Neuronal stem cell (in vitro differentiated cells): Measurements from ENCODE around the gene HMG20B. TPM values are rescaled to one million over a fixed set of nuclear protein-coding genes. Genes with fewer than 3 reads are reported as not detected.

Experiments
- DNase-seq: peaks from one replicate; pipeline ENCODE4 v3.0.0-alpha.2; 2013; ENCODE audit warnings: low spot score
- H2AFZ ChIP-seq: one replicate; pipeline ENCODE4 v1.6.1; 2013; ENCODE audit warnings: mild to moderate bottlenecking, low read length, inconsistent platforms
- H2AK5ac ChIP-seq: 2 replicates; pipeline ENCODE4 v1.6.1; 2013; ENCODE audit warnings: low read depth, mild to moderate bottlenecking, inconsistent platforms, low read length, moderate library complexity, mixed read lengths
- H2BK120ac ChIP-seq: 2 replicates; pipeline ENCODE4 v1.6.1; 2013; ENCODE audit warnings: low read depth, mild to moderate bottlenecking, inconsistent platforms, low read length, moderate library complexity, mixed read lengths
- H2BK12ac ChIP-seq: one replicate; pipeline ENCODE4 v1.6.1; 2013; ENCODE audit warnings: low read length, inconsistent platforms
- H2BK15ac ChIP-seq: 2 replicates; pipeline ENCODE4 v1.6.1; 2013; ENCODE audit warnings: mild to moderate bottlenecking, low read length, inconsistent platforms, mixed read lengths
- H2BK5ac ChIP-seq: one replicate; pipeline ENCODE4 v1.6.1; 2013; ENCODE audit warnings: inconsistent platforms, mild to moderate bottlenecking, low read length, moderate library complexity
- H3K14ac ChIP-seq: one replicate; pipeline ENCODE4 v1.6.1; 2013; ENCODE audit warnings: low read length, inconsistent platforms
- H3K18ac ChIP-seq: 2 replicates; pipeline ENCODE4 v1.6.1; 2013; ENCODE audit warnings: low read length, inconsistent platforms
- H3K23ac ChIP-seq: 2 replicates; pipeline ENCODE4 v1.6.1; 2013; ENCODE audit warnings: low read depth, mild to moderate bottlenecking, mixed read lengths, low read length, inconsistent platforms; ENCODE audit not compliant: poor library complexity
- H3K27ac ChIP-seq: replicated peaks from 3 replicates; pipeline ENCODE4 v1.5.1; 2013; ENCODE audit warnings: low read length, inconsistent platforms
- H3K27me3 ChIP-seq, 3 experiments: 2 replicates each; pipeline ENCODE4 v1.6.1; 2013; ENCODE audit warnings: low read length in 3 of 3, mild to moderate bottlenecking in 2 of 3, inconsistent platforms in 1 of 3, low read depth in 1 of 3, mixed read lengths in 1 of 3, moderate library complexity in 1 of 3; ENCODE audit not compliant: control insufficient read depth in 3 of 3, insufficient read depth in 3 of 3
- H3K36me3 ChIP-seq, 2 donors: replicated peaks in 1 of 2; 2 replicates each; pipeline ENCODE4 v1.6.1; 2013; ENCODE audit warnings: low read length in 2 of 2; ENCODE audit not compliant: control insufficient read depth in 2 of 2, insufficient read depth in 2 of 2
- H3K4ac ChIP-seq: 2 replicates; pipeline ENCODE4 v1.6.1; 2013; ENCODE audit warnings: inconsistent platforms, mild to moderate bottlenecking, low read length, moderate library complexity
- H3K4me1 ChIP-seq, 2 donors: 1 replicate in 1 of 2; 2 replicates in 1 of 2; pipeline ENCODE4 v1.6.1; 2013; ENCODE audit warnings: low read length in 2 of 2, low read depth in 1 of 2; ENCODE audit not compliant: control insufficient read depth in 2 of 2, insufficient read depth in 1 of 2
- H3K4me2 ChIP-seq: one replicate; pipeline ENCODE4 v1.6.1; 2013; ENCODE audit warnings: mild to moderate bottlenecking, low read length, inconsistent platforms; ENCODE audit not compliant: insufficient read depth, poor library complexity, severe bottlenecking
- H3K4me3 ChIP-seq, 2 donors: 2 replicates each; pipeline ENCODE4 v1.5.1; 2013; ENCODE audit warnings: low read length in 2 of 2, mild to moderate bottlenecking in 2 of 2, inconsistent platforms in 1 of 2, moderate library complexity in 1 of 2
- H3K79me1 ChIP-seq: one replicate; pipeline ENCODE4 v1.6.1; 2013; ENCODE audit warnings: low read depth, mild to moderate bottlenecking, inconsistent platforms, low read length, moderate library complexity
- H3K9ac ChIP-seq: one replicate; pipeline ENCODE4 v1.6.1; 2013; ENCODE audit warnings: mild to moderate bottlenecking, low read depth, low read length, inconsistent platforms; ENCODE audit not compliant: poor library complexity
- H3K9me3 ChIP-seq, 2 donors: replicated peaks in 1 of 2; 2 replicates each; pipeline versions ENCODE3 to v1.6.1; 2013; ENCODE audit warnings: low read length in 2 of 2, mild to moderate bottlenecking in 2 of 2, inconsistent platforms in 1 of 2, low read depth in 1 of 2, mixed read lengths in 1 of 2, moderate library complexity in 1 of 2; ENCODE audit not compliant: control insufficient read depth in 2 of 2, insufficient read depth in 1 of 2
- H4K8ac ChIP-seq: one replicate; pipeline ENCODE4 v1.6.1; 2013; ENCODE audit warnings: low read depth, mild to moderate bottlenecking, inconsistent platforms, low read length, moderate library complexity
- H4K91ac ChIP-seq: one replicate; pipeline ENCODE4 v1.6.1; 2013; ENCODE audit warnings: low read length, low read depth, mild to moderate bottlenecking, inconsistent platforms; ENCODE audit not compliant: poor library complexity
- WGBS, 2 donors: extraction: QIAGEN DNeasy Blood & Tissue Kit; methylation state at CpG; one replicate each; pipeline ENCODE4 v1.1.7; 2013; ENCODE audit warnings: missing lambda C conversion rate in 2 of 2, mixed read lengths in 1 of 2; ENCODE audit not compliant: insufficient read length in 2 of 2, insufficient replicate concordance in 1 of 2; ENCODE audit errors: extremely low coverage in 2 of 2; 5-methylcytosine and 5-hydroxymethylcytosine counted together
- small RNA-seq: library from polyadenylated mRNA; stranded (forward); fragments of <200 nt; extraction: miRNeasy Mini kit (QIAGEN cat#:217004); gene quantifications from one replicate; pipeline ENCODE3, GENCODE V24; 2013; ENCODE audit not compliant: insufficient read depth

HMG20B gene

DNA sequence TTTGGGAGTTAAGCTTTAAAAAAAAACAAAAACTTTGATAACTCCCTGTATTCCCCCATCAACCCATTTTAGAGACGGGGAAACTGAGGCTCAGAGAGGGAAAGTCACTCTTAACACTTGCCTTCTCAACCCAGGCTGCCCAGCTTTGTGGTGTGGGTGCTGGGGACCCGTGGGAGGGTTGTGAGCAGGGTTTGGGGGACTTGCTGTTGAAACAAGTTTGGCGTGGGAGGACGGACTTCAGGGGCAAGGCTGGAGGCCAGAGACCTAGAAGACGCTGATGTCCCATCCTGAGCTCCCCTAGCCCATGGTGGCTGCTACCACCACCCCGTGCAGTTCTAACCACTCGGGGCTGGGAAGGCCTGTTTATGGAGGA is 54.6 kb downstream of the HMG20B start:
- H3K4me1 ChIP-seq: peaks cover 2 to 6% of the 10 kb centered on the region in 2 donors
- no peak for DNase-seq
- WGBS, 2 donors: no CpG with 5 or more reads among the region's 7 CpGs
- peaks cover 10% of the 10 kb centered on the region for H3K79me1 ChIP-seq
- no peak overlapping the region for H3K9ac ChIP-seq
- H3K23ac ChIP-seq: no peak overlapping the region
- peaks cover 6 to 32% of the 10 kb centered on the region in 2 donors for H3K36me3 ChIP-seq
- peaks cover 0 to 2% of the 10 kb centered on the region in 2 donors for H3K9me3 ChIP-seq
- H3K4me3 ChIP-seq: peak overlapping the region; percentile 18 to 65
- H2BK15ac ChIP-seq: no peak overlapping the region
- peak overlapping the region; percentile 19 for H2BK12ac ChIP-seq
- peak overlapping the region; percentile 80 for H2AK5ac ChIP-seq
- H4K8ac ChIP-seq: no peak overlapping the region
- H4K91ac ChIP-seq: no peak overlapping the region
- peak overlapping the region; percentile 79 for H3K14ac ChIP-seq
- peak overlapping the region; percentile 27 for H3K27ac ChIP-seq
- H3K27me3 ChIP-seq: no peaks in the 10 kb centered on the region
- H2BK120ac ChIP-seq: no peak overlapping the region
- no peak overlapping the region for H3K4ac ChIP-seq
- H2AFZ ChIP-seq: peak overlapping the region; percentile 90
- H3K18ac ChIP-seq: peak overlapping the region; percentile 82
- peak overlapping the region; percentile 51 for H3K4me2 ChIP-seq
- H2BK5ac ChIP-seq: no peak overlapping the region

Small RNA genes within 50 kb of the gene (small RNA-seq; reads per million reads assigned to genes)
- gene AC005786.1: not detected
